Measurements from ENCODE around the gene SALL3.

SALL3 gene

GRCh38 chr18:78936251-78937005, 43.2 kb upstream of the SALL3 start:
- Histone ChIP-seq H3K27ac (ENCODE audit: extremely low read depth, low read depth, low read length) (no peak overlapping the region), H3K9me3 (ENCODE audit: control insufficient read depth, insufficient read depth, low read depth, low read length) (no peaks in the 10 kb centered on the region), H3K4me1 (ENCODE audit: control insufficient read depth, insufficient read depth, low read length) (no peaks in the 10 kb centered on the region), H3K4me3 (ENCODE audit: low read depth, low read length) (no peak overlapping the region), H3K36me3 (ENCODE audit: control insufficient read depth in 2 of 2, insufficient read depth in 1 of 2, low read length in 2 of 2) (no peaks in the 10 kb centered on the region)
- no peak for TF ChIP-seq ZNF513 (tag by site-specific recombination; IDR thresholded peaks at IDR 0.05)
- no peak for TF ChIP-seq ZBTB17 (tag by site-specific recombination; IDR thresholded peaks at IDR 0.05)
- POLR2A ChIA-PET, result no interaction called here
- CTCF ChIA-PET, result interaction anchor here (0.6 to 1.2 kb wide), 3 partner anchors 61 to 338 kb away, joined by 3 read pairs; no protein-coding TSS in a partner anchor

- POLR2A ChIA-PET, result no interaction called here
- Histone ChIP-seq H3K4me3 (ENCODE audit: low read depth, low read length) (no peak overlapping the region), H3K36me3 (ENCODE audit: control insufficient read depth in 2 of 2, insufficient read depth in 1 of 2, low read length in 2 of 2) (no peaks in the 10 kb centered on the region), H3K27ac (ENCODE audit: extremely low read depth, low read depth, low read length) (no peak overlapping the region), H3K4me1 (ENCODE audit: control insufficient read depth, insufficient read depth, low read length) (no peaks in the 10 kb centered on the region), H3K9me3 (ENCODE audit: control insufficient read depth, insufficient read depth, low read depth, low read length) (no peaks in the 10 kb centered on the region)
- CTCF ChIA-PET, result interaction anchor here (0.6 to 1.3 kb wide), 4 partner anchors 21 to 189 kb away, joined by 3 read pairs; no protein-coding TSS in a partner anchor
- TF ChIP-seq HOXC10 (CRISPR knock-in tag; IDR thresholded peaks at IDR 0.05) (no peak), AEBP2 (tag by site-specific recombination; IDR thresholded peaks at IDR 0.05; ENCODE audit: borderline replicate concordance) (no peak), KLF7 (tag by site-specific recombination; IDR thresholded peaks at IDR 0.05; ENCODE audit: borderline replicate concordance) (no peak), ZNF664 (tag by site-specific recombination; IDR thresholded peaks at IDR 0.05) (no peak)
These were observed 42.5 kb upstream of the SALL3 start for GRCh38 chr18:78937166-78937565.

GRCh38 chr18:78939105-78939504, 40.5 kb upstream of the SALL3 start:
- H3K27ac ChIP-seq (ENCODE audit: extremely low read depth, low read depth, low read length), result no peak overlapping the region
- no peak for TF ChIP-seq ZNF433 (tag by site-specific recombination; IDR thresholded peaks at IDR 0.05; ENCODE audit: low read depth)
- no peak for TF ChIP-seq ZNF530 (tag by site-specific recombination; IDR thresholded peaks at IDR 0.05; ENCODE audit: low read depth)
- TF ChIP-seq ZNF398 (tag by site-specific recombination; IDR thresholded peaks at IDR 0.05), result no peak
- no peak for TF ChIP-seq ZNF830 (tag by site-specific recombination; IDR thresholded peaks at IDR 0.05; ENCODE audit: low read depth)
- no peak for TF ChIP-seq ZNF518A (tag by site-specific recombination; conservative IDR thresholded peaks at IDR 0.05; ENCODE audit: low read depth)
- no peak for TF ChIP-seq ZNF140 (tag by site-specific recombination; IDR thresholded peaks at IDR 0.05)
- no peak for TF ChIP-seq ZNF600 (tag by site-specific recombination; IDR thresholded peaks at IDR 0.05)
- no peak for TF ChIP-seq ZFP37 (tag by site-specific recombination; IDR thresholded peaks at IDR 0.05)
- no peak for TF ChIP-seq KLF1 (tag by site-specific recombination; IDR thresholded peaks at IDR 0.05)
- no peaks in the 10 kb centered on the region for H3K36me3 ChIP-seq (ENCODE audit: control insufficient read depth in 2 of 2, insufficient read depth in 1 of 2, low read length in 2 of 2)
- H3K4me3 ChIP-seq (ENCODE audit: low read depth, low read length), result no peak overlapping the region
- ChIA-PET CTCF (interaction anchor here (0.6 kb wide), 1 partner anchor 62 kb away, joined by 3 read pairs; no protein-coding TSS in a partner anchor), POLR2A (no interaction called here)
- H3K9me3 ChIP-seq (ENCODE audit: control insufficient read depth, insufficient read depth, low read depth, low read length), result no peaks in the 10 kb centered on the region
- H3K4me1 ChIP-seq (ENCODE audit: control insufficient read depth, insufficient read depth, low read length), result no peaks in the 10 kb centered on the region
